ENCODE measurements around the gene SEC16A. TPM values are rescaled to one million over a fixed set of nuclear protein-coding genes. Genes with fewer than 3 reads are reported as not detected.

The SEC16A gene, protein sequence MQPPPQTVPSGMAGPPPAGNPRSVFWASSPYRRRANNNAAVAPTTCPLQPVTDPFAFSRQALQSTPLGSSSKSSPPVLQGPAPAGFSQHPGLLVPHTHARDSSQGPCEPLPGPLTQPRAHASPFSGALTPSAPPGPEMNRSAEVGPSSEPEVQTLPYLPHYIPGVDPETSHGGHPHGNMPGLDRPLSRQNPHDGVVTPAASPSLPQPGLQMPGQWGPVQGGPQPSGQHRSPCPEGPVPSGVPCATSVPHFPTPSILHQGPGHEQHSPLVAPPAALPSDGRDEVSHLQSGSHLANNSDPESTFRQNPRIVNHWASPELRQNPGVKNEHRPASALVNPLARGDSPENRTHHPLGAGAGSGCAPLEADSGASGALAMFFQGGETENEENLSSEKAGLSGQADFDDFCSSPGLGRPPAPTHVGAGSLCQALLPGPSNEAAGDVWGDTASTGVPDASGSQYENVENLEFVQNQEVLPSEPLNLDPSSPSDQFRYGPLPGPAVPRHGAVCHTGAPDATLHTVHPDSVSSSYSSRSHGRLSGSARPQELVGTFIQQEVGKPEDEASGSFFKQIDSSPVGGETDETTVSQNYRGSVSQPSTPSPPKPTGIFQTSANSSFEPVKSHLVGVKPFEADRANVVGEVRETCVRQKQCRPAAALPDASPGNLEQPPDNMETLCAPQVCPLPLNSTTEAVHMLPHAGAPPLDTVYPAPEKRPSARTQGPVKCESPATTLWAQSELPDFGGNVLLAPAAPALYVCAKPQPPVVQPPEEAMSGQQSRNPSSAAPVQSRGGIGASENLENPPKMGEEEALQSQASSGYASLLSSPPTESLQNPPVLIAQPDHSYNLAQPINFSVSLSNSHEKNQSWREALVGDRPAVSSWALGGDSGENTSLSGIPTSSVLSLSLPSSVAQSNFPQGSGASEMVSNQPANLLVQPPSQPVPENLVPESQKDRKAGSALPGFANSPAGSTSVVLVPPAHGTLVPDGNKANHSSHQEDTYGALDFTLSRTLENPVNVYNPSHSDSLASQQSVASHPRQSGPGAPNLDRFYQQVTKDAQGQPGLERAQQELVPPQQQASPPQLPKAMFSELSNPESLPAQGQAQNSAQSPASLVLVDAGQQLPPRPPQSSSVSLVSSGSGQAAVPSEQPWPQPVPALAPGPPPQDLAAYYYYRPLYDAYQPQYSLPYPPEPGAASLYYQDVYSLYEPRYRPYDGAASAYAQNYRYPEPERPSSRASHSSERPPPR (N-terminal part only)
- total RNA-seq (10 to 100 TPM; 79.8 to 88.5 (median 86.1) TPM), polyA plus RNA-seq (10 to 100 TPM; 25.4 to 42.9 TPM), total RNA-seq (261 reads per million, percentile 95 among the genes with 10 or more reads in this experiment)

DNA sequence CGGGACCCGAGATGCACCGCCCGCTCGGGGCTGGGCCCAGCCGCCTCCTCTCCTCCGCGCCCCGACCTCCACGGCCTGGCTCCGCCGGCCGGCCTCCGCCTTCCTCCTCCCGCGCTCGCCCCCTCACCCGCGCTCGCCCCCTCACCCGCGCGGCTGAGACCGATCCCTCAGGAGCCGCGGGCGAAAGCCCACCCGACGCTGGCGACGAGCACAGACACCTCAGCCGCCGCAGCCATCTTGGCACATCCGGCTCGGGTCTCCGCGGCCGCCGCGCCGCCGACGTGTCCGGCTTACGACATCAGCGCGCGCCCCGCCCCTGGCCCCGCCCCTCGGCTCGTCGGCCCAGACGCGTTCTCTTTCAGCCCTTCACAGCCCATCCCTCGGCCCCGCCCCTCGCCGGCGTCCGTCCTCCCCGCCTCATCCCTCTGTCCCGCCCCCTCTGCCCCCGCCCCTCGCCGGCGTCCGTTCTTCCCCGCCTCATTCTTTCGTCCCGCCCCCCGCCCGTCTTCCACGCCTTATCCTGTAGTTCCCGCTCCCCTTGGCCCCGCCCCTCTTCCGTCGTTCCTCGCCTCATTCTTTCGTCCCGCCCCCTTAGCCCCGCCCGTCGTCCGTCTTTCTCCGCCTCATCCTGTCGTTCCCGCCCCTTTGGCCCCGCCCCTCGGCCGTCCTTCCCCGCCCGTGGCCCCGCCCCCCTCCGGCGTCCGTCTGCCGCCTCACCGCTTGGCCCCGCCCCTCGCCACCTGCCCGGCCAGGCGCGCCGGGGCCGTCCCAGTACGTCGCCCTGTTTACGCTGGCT, at the start of gene SEC16A:
SEC16A (minus strand) TSS at position 248 of the 796 bp plus-strand sequence. CDS start 5,425 bp downstream, outside the sequence.
- ATAC-seq: peak; percentile 85
- Mint-ChIP-seq H3K27ac (peak within 1 kb of the TSS; percentile 86 to 99 (median 98)), H3K9me3 (no peaks in the 10 kb centered on the region), H3K4me3 (peak within 1 kb of the TSS; percentile 86 to 99 (median 97)), H3K36me3 (peaks cover 0 to 4% (median 3%) of the 10 kb centered on the region in 5 donors), H3K4me1 (peaks cover 20 to 47% (median 39%) of the 10 kb centered on the region in 7 donors), H3K27me3 (no peaks in the 10 kb centered on the region)
- ChIA-PET POLR2A (interaction anchor here (0.7 to 1.6 kb wide), 7 partner anchors 51 to 245 kb away, joined by 3 to 8 read pairs (median 4); partner anchors contain the start of gene DNLZ), CTCF (interaction anchor here (7.4 kb wide), 1 partner anchor 149 kb away, joined by 55 read pairs; no protein-coding TSS in a partner anchor)
- Histone ChIP-seq H3K4me1 (ENCODE audit: control insufficient read depth in 2 of 2, insufficient read depth in 2 of 2, low read length in 2 of 2) (peaks cover 17 to 30% of the 10 kb centered on the region in 2 donors), H3K9me3 (ENCODE audit: control insufficient read depth in 2 of 3, low read length in 3 of 3) (no peaks in the 10 kb centered on the region), H3K36me3 (ENCODE audit: control insufficient read depth in 2 of 3, insufficient read depth in 3 of 3, low read length in 3 of 3) (peaks cover 0 to 3% (median 0%) of the 10 kb centered on the region in 3 experiments), H3K4me3 (ENCODE audit: low read length) (peak within 1 kb of the TSS; percentile 93), H3K27ac (ENCODE audit: low read depth, low read length) (peak within 1 kb of the TSS; percentile 97), H3K27me3 (ENCODE audit: control insufficient read depth in 2 of 2, insufficient read depth in 2 of 2, low read length in 2 of 2) (no peaks in the 10 kb centered on the region)
- DNase-seq: peak; percentile 97 to 100 (median 99)
- intact Hi-C loops (cut with micrococcal nuclease): loop anchor here (1.0 to 5.0 kb wide), 23 partner anchors 44 to 1069 kb away; partner anchors contain the start of genes DNLZ (in 2 of the 2), ENTR1 (in 2 of the 2), INPP5E (in 2 of the 2) and MRPL41 (in 2 of the 2)

DNA sequence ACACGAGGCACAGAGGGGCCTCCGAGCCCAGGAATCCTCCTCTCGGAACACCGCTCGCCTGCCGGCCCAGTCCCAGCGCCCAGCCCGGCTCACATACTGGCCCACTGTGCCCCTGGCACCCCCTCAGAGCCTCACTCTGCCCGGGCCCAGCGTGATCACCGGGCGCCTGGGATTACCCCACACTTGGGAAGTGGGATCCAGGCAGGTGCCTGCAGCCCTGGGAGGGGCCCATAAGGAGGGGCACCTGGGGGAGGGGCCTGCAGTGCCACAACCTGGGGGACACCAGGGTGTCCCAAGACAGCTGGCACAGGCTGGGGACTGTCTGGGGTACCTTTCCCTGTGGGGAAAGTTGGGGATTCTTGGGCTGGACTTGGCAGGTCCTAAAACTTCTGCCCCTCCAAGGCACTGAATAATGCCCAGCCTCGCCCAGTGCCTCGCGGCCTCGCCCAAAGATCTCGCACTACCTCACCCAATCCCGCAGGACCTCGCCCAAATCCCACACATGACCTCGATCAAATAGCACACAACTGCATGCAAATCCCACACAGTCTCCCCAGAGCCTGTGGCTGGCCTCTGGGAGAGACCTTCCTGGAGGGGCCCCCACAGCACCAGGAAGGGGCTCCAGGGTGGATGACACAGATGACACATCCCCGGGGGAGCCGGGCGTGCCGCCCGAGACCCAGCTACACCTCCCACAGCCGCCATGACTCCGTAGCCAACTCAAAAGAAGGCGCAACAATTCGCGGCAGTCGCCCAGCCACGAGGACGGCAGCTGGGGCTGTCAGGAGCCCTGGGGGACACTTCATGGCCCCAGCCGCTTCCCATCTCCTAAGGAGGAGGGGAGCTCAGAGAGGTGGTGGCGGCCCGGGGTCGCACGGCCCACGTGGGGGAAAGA, 49.3 kb upstream of the SEC16A start:
- intact Hi-C loops (cut with micrococcal nuclease): loop anchor here in 1 of 2 donors (2.0 to 10.0 kb wide), 4 partner anchors 15 to 353 kb away; partner anchors contain the start of genes NOTCH1, SNAPC4 and TRAF2
- peaks cover 49 to 75% of the 10 kb centered on the region in 2 donors for H3K4me1 ChIP-seq (ENCODE audit: control insufficient read depth in 2 of 2, insufficient read depth in 2 of 2, low read length in 2 of 2)
- POLR2A ChIA-PET: interaction anchor here (1.1 to 2.0 kb wide), 2 partner anchors 10 to 11 kb away, joined by 4 to 8 read pairs; no protein-coding TSS in a partner anchor
- no peaks in the 10 kb centered on the region for H3K27me3 ChIP-seq (ENCODE audit: control insufficient read depth in 2 of 2, insufficient read depth in 2 of 2, low read length in 2 of 2)
- peaks cover 24 to 68% (median 43%) of the 10 kb centered on the region in 7 donors for H3K4me1 Mint-ChIP-seq
- H3K9me3 ChIP-seq (ENCODE audit: control insufficient read depth in 2 of 3, low read length in 3 of 3): no peaks in the 10 kb centered on the region
- peak overlapping the region; percentile 79 to 93 (median 82) for H3K27ac Mint-ChIP-seq
- no peaks in the 10 kb centered on the region for H3K9me3 Mint-ChIP-seq
- no peaks in the 10 kb centered on the region for H3K27me3 Mint-ChIP-seq
- ATAC-seq (no peak), DNase-seq (no peak)
- peaks cover 0 to 3% (median 0%) of the 10 kb centered on the region in 5 donors for H3K36me3 Mint-ChIP-seq
- CTCF ChIA-PET: no interaction called here
- peaks cover 0 to 3% (median 0%) of the 10 kb centered on the region in 3 experiments for H3K36me3 ChIP-seq (ENCODE audit: control insufficient read depth in 2 of 3, insufficient read depth in 3 of 3, low read length in 3 of 3)
- H3K4me3 Mint-ChIP-seq: peak overlapping the region; percentile 60 to 83 (median 76)
- peak overlapping the region; percentile 33 for H3K4me3 ChIP-seq (ENCODE audit: low read length)
- peak overlapping the region; percentile 72 for H3K27ac ChIP-seq (ENCODE audit: low read depth, low read length)

DNA sequence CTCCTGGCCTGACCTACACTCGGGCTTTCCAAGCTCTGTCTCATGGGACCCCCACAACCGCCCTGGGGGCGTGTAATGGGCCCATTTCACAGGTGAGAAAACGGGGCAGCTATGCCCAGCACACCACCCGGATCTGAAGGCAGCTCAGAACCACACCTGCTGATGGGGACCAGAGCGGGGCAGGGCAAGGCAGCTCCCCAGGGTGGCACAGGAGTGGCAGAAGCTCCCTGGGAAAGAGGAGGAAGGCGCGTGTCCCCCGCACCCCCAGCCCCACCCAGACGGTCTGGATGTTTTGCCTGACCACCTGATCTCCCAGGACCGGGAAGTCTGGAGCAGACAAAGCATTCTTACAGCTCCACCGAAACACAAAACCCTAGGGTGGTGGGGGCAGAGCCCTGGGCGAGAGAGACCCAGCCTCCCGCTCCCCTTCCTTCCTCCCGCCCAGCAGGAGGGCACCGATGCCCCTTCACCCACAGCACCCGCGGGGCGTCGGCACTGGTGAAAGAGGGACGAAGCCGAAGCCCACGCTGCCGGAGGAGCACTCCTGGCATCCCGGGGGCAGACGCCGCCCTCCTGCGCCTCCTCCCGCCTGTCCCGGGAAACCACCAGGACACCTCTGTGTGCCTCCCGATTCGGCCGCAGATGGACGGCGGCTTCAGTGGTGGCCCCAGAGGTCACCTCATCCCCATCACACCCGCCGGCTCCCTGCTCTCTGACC, 48.5 kb upstream of the SEC16A start:
- H3K36me3 ChIP-seq (ENCODE audit: control insufficient read depth in 2 of 3, insufficient read depth in 3 of 3, low read length in 3 of 3): peaks cover 0 to 4% (median 0%) of the 10 kb centered on the region in 3 experiments
- no peak overlapping the region for H3K27ac ChIP-seq (ENCODE audit: low read depth, low read length)
- ChIA-PET CTCF (interaction anchor here (0.8 kb wide), 1 partner anchor 40 kb away, joined by 3 read pairs; no protein-coding TSS in a partner anchor), POLR2A (interaction anchor here (1.3 to 2.9 kb wide), 2 partner anchors 8 to 18 kb away, joined by 3 to 19 read pairs; no protein-coding TSS in a partner anchor)
- H3K27me3 ChIP-seq (ENCODE audit: control insufficient read depth in 2 of 2, insufficient read depth in 2 of 2, low read length in 2 of 2): no peaks in the 10 kb centered on the region
- DNase-seq: no peak
- H3K36me3 Mint-ChIP-seq: peaks cover 0 to 2% (median 0%) of the 10 kb centered on the region in 5 donors
- no peaks in the 10 kb centered on the region for H3K9me3 Mint-ChIP-seq
- H3K27ac Mint-ChIP-seq: peak overlapping the region in 7 of 9 donors; percentile 55 to 83 (median 65)
- ATAC-seq: no peak
- H3K4me1 ChIP-seq (ENCODE audit: control insufficient read depth in 2 of 2, insufficient read depth in 2 of 2, low read length in 2 of 2): peaks cover 41 to 67% of the 10 kb centered on the region in 2 donors
- peak overlapping the region in 9 of 10 donors; percentile 40 to 83 (median 67) for H3K4me3 Mint-ChIP-seq
- H3K4me1 Mint-ChIP-seq: peaks cover 21 to 66% (median 42%) of the 10 kb centered on the region in 7 donors
- no peaks in the 10 kb centered on the region for H3K27me3 Mint-ChIP-seq
- H3K4me3 ChIP-seq (ENCODE audit: low read length): no peak overlapping the region
- H3K9me3 ChIP-seq (ENCODE audit: control insufficient read depth in 2 of 3, low read length in 3 of 3): no peaks in the 10 kb centered on the region
- intact Hi-C loops (cut with micrococcal nuclease): loop anchor here in 1 of 2 donors (10.0 kb wide), 2 partner anchors 127 to 353 kb away; partner anchors contain the start of genes SNAPC4 and TRAF2

DNA sequence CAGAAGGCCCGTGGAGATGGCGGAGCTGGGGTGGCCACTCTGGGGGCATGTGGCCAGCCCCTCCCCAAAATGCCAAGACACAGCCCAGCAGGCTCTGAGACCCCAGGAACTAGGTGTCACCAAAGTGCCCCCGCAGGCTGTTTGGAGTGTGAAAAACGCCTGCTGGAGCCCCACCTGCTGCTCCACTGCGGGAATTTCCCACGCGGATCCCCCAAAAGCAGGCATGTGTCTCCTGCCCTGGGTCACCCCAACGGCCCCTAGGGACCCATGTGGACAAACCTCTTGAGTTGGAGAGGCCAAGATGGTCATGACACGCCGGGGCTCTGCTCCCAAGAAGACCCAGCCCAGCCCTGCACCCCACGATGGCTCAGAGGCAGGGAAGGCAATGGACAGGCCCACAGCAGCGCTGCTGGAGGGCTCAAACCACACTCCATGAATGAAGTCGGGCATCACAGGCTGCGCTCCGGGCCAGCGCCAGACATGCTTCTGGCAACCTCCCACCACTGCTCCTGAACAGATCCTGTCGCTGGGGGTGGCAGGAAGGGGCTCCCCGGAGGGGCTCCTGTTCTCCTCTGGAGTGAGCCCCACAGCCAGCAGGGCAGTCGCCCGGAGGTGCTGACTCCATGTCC, 47.7 kb upstream of the SEC16A start:
- Histone ChIP-seq H3K36me3 (ENCODE audit: control insufficient read depth in 2 of 3, insufficient read depth in 3 of 3, low read length in 3 of 3) (peaks cover 0 to 10% (median 0%) of the 10 kb centered on the region in 3 experiments), H3K9me3 (ENCODE audit: control insufficient read depth in 2 of 3, low read length in 3 of 3) (no peaks in the 10 kb centered on the region), H3K4me1 (ENCODE audit: control insufficient read depth in 2 of 2, insufficient read depth in 2 of 2, low read length in 2 of 2) (peaks cover 36 to 66% of the 10 kb centered on the region in 2 donors), H3K4me3 (ENCODE audit: low read length) (no peak overlapping the region), H3K27ac (ENCODE audit: low read depth, low read length) (no peak overlapping the region), H3K27me3 (ENCODE audit: control insufficient read depth in 2 of 2, insufficient read depth in 2 of 2, low read length in 2 of 2) (no peaks in the 10 kb centered on the region)
- Mint-ChIP-seq H3K27me3 (no peaks in the 10 kb centered on the region), H3K4me1 (peaks cover 21 to 63% (median 42%) of the 10 kb centered on the region in 7 donors), H3K4me3 (peak overlapping the region in 9 of 10 donors; percentile 10 to 83 (median 67)), H3K9me3 (no peaks in the 10 kb centered on the region), H3K36me3 (peaks cover 0 to 2% (median 0%) of the 10 kb centered on the region in 5 donors), H3K27ac (peak overlapping the region in 7 of 9 donors; percentile 32 to 79 (median 74))
- intact Hi-C loops (cut with micrococcal nuclease): loop anchor here in 1 of 2 donors (10.0 kb wide), 2 partner anchors 126 to 354 kb away; partner anchors contain the start of genes SNAPC4 and TRAF2
- ATAC-seq: no peak
- no peak for DNase-seq
- ChIA-PET POLR2A (interaction anchor here (0.6 to 2.9 kb wide), 5 partner anchors 9 to 196 kb away, joined by 3 to 19 read pairs (median 4); no protein-coding TSS in a partner anchor), CTCF (interaction anchor here (0.8 to 1.7 kb wide), 3 partner anchors 8 to 42 kb away, joined by 3 to 8 read pairs (median 6); no protein-coding TSS in a partner anchor)

All from naive thymus-derived CD4-positive, alpha-beta T cell (primary cell).